ENCODE measurements around the gene CFAP100. TPM values are rescaled to one million over a fixed set of nuclear protein-coding genes. Genes with fewer than 3 reads are reported as not detected.

CFAP100 gene
- total and polyA plus RNA-seq, 10 of the 15 experiments (the other 5 are each of a cell fraction or from before 2014, with no cell fraction given): 0.04 to 0.27 TPM; not detected in 8

- whole genome bisulfite sequencing (ENCODE audit: insufficient coverage, insufficient replicate concordance, low lambda C conversion rate, missing lambda C conversion rate): 49% methylated on average over 16 of the region's 16 CpGs
- SMC1A ChIA-PET (ENCODE audit: uncharacterized antibody, unreplicated experiment): no interaction called here
- Histone ChIP-seq H3K27ac (ENCODE audit: control insufficient read depth, insufficient read depth) (no peak overlapping the region), H3K4me2 (ENCODE audit: control insufficient read depth, insufficient read depth) (no peak overlapping the region), H3K9ac (ENCODE audit: control insufficient read depth, insufficient read depth, low read length) (no peak overlapping the region), H3K4me3 (no peak overlapping the region), H2AFZ (ENCODE audit: control insufficient read depth, low read depth, low read length) (no peak overlapping the region), H3K36me3 (ENCODE audit: control insufficient read depth in 2 of 2, insufficient read depth in 2 of 2, low read length in 1 of 2) (no peaks in the 10 kb centered on the region), H3K27me3 (replicated peaks in 1 of 2; ENCODE audit: control insufficient read depth in 2 of 2, insufficient read depth in 2 of 2, low read length in 1 of 2) (no peaks in the 10 kb centered on the region), H4K20me1 (ENCODE audit: control insufficient read depth, insufficient read depth) (no peaks in the 10 kb centered on the region), H3K4me1 (ENCODE audit: control insufficient read depth, insufficient read depth, low read length) (no peaks in the 10 kb centered on the region), H3K79me2 (ENCODE audit: control insufficient read depth, insufficient read depth, low read length) (no peaks in the 10 kb centered on the region), H3K9me3 (replicated peaks; ENCODE audit: control insufficient read depth, insufficient read depth, low read length) (no peaks in the 10 kb centered on the region)
- FAIRE-seq: no peak
- ATAC-seq: no peak
- no TSS peak for BruUV-seq (replicated peaks)
- CTCF ChIA-PET: no interaction called here
- in situ Hi-C loops (cut with MboI): no loop called here
- DNase-seq (ENCODE audit: low read depth, low spot score): no peak
- no peak for TF ChIP-seq E2F8 (IDR thresholded peaks at IDR 0.05; ENCODE audit: low read depth, partially characterized antibody)
- TF ChIP-seq HCFC1 (IDR thresholded peaks at IDR 0.05; ENCODE audit: low read length): no peak
- TF ChIP-seq SMAD5 (IDR thresholded peaks at IDR 0.05; ENCODE audit: low read depth): no peak
- TF ChIP-seq DPF2 (IDR thresholded peaks at IDR 0.05): no peak
- TF ChIP-seq CTCF (IDR thresholded peaks at IDR 0.05 in 2 of 3, conservative IDR thresholded peaks at IDR 0.05 in 1 of 3; ENCODE audit: control insufficient read depth in 2 of 3, extremely low read depth in 1 of 3, insufficient read depth in 1 of 3, low read depth in 3 of 3, low read length in 3 of 3): no peak
- TF ChIP-seq CREM (IDR thresholded peaks at IDR 0.05; ENCODE audit: low read depth): no peak
- TF ChIP-seq TCF12 (IDR thresholded peaks at IDR 0.05; ENCODE audit: low read depth, low read length): no peak
- no peak for TF ChIP-seq TAF1 (IDR thresholded peaks at IDR 0.05; ENCODE audit: borderline replicate concordance, low read depth, low read length)
- intact Hi-C loops (cut with micrococcal nuclease; ENCODE audit: unreplicated experiment): no loop called here
- POLR2A ChIA-PET: no interaction called here
- RAD21 ChIA-PET (ENCODE audit: unreplicated experiment): no interaction called here
Measured at GRCh38 chr3:126481808-126482502, 87.2 kb downstream of the CFAP100 start.

Measured in GM12878 (cell line).